Rectal smooth muscle tissue (tissue), 1 donor: ENCODE data around the gene SYT5.
A peak's percentile ranks its signal among the peaks of the same experiment; 100 is the strongest.
"Not testable (repeated sequence)": the region's sequence is repeated elsewhere in the genome, so short reads cannot be mapped to it uniquely, and the experiment has no call there.

Source experiments
- H3K27ac ChIP-seq: one replicate; pipeline ENCODE4 v1.7.0; 2013; ENCODE audit warnings: low read depth, low read length, inconsistent platforms
- H3K27me3 ChIP-seq: one replicate; pipeline ENCODE4 v1.7.0; 2013; ENCODE audit warnings: low read length; ENCODE audit not compliant: control insufficient read depth, insufficient read depth
- H3K36me3 ChIP-seq: one replicate; pipeline ENCODE4 v1.7.0; 2013; ENCODE audit warnings: low read length; ENCODE audit not compliant: control insufficient read depth, insufficient read depth
- H3K4me1 ChIP-seq: one replicate; pipeline ENCODE4 v1.7.0; 2013; ENCODE audit warnings: low read length; ENCODE audit not compliant: control insufficient read depth, insufficient read depth
- H3K4me3 ChIP-seq: one replicate; pipeline ENCODE4 v1.7.0; 2013; ENCODE audit warnings: low read length
- H3K9ac ChIP-seq: one replicate; pipeline ENCODE4 v1.7.0; 2013; ENCODE audit warnings: low read length

The SYT5 gene

DNA sequence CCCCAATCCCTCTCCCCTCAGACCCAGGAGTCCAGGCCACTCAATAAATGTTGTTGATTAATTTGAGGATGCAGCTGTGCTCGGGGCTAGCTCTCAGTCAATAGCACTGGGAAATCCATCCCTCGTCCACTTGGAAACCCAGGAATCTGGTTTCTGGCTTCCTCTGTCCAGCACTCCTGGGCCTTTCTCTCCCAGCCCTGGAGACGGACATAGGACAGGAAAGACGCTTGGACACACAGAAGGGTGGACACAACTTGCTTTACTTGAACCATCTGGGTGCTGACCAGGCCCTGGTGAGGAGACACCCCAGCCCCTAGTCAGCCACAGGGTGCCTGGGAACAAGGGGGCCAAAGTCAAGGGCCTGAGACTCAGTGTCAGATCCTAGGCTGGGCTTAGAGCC is 21.7 kb downstream of the SYT5 start:
- Histone ChIP-seq H3K4me3 (no peak overlapping the region), H3K27ac (no peak overlapping the region), H3K9ac (no peak overlapping the region), H3K27me3 (peaks cover 16% of the 10 kb centered on the region), H3K4me1 (no peaks in the 10 kb centered on the region), H3K36me3 (no peaks in the 10 kb centered on the region)

DNA sequence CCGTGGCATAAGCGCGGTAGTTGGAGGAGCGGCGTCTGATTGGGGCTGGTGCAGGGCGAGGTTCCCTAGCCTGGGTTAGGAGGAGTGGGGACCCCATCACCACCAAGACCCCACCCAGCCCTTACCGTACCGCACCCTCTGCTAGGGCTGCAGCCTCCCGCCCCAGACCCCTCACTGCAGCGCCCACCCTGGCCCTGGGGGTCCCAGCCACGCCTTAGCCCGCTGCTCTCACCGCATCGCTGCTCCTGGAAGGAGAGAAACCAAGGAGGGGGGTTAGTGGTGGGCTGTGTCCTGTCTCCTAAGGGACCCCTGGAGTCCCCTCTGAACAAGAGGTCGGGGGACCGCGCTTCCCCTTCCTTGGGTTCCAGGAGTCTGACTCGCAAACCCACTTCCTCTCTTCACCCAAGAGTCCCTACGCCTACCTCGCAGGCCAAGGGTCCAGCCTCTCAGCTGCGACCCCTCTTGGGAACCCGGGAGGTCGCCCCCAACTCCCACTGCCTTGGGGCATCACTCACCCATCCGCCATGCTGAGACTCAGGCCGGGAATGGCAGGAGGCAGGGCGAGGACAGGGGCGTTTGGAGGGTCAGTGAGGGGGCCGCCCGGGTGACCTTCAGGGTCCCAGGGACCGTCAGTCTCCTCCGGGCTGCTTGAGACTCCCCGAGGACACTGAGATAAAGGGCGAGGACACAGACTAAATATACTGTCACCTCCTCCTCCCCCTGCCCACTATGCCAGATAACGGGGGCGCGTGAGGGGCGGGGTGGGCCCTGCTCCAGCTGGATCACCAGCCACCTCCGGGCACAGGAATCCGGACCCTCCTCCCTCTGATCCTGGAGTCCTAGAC is 22.8 kb downstream of the SYT5 start, which contains the start of gene TNNI3:
TSS of gene TNNI3 (minus strand) at position 669 of the 845 bp plus-strand sequence. CDS start at position 526, 143 bp downstream.
- no peaks in the 10 kb centered on the region for H3K36me3 ChIP-seq
- H3K4me3 ChIP-seq: no peak within 1 kb of the TSS
- H3K9ac ChIP-seq: no peak within 1 kb of the TSS
- peaks cover 16% of the 10 kb centered on the region for H3K27me3 ChIP-seq
- no peak within 1 kb of the TSS for H3K27ac ChIP-seq
- H3K4me1 ChIP-seq: no peaks in the 10 kb centered on the region

DNA sequence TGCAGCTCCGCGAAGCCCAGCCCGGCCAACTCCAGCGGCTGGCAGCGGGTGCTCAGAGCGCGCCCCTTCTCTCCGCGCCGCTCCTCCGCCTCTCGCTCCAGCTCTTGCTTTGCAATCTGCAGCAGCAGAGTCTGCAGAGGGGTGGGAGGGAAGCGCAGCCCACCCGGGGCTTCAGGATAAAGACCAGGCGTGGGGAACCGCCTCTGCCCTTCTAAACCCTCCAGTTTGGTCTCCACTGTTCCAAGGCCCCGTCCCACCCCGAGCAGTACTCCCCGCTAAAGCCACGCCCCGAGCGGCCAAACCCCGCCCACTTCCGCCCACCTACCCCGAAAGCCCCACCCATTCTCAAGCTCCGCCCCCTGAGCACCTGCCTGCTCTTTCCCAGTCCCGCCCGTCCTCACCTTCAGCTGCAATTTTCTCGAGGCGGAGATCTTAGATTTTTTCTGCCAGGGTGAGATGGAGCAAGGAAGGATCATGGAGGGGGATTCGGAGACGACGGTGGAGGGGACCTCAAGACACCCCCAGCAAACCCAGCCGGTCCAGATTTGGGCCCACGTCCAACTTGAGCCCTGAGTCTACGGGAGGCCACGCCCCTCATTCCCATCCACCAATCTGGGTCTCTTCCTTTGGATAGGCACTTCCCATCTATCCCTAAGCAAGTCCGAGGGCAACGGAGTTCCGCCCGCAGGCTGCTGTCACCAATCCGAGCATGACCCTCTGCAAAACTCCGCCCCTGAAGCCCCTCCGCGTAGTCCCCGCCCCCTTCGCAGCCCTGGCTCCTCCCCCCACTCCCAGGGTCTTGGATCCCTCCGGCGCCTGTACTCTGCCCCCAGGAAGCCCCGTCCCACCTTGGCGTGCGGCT is 23.7 kb downstream of the SYT5 start:
- no peaks in the 10 kb centered on the region for H3K4me1 ChIP-seq
- peak overlapping the region; percentile 41 for H3K4me3 ChIP-seq
- no peak overlapping the region for H3K9ac ChIP-seq

GRCh38 chr19:55155784-55156183 is 24.3 kb downstream of the SYT5 start:
- peak overlapping the region; percentile 41 for H3K4me3 ChIP-seq
- peaks cover 11% of the 10 kb centered on the region for H3K27me3 ChIP-seq
- not testable (repeated sequence) for H3K4me1 ChIP-seq, H3K9ac ChIP-seq, H3K27ac ChIP-seq, H3K36me3 ChIP-seq

More for the DNA sequence above, 23.7 kb downstream of the SYT5 start:
- no peaks in the 10 kb centered on the region for H3K36me3 ChIP-seq
- H3K27me3 ChIP-seq: peaks cover 11% of the 10 kb centered on the region
- no peak overlapping the region for H3K27ac ChIP-seq

DNA sequence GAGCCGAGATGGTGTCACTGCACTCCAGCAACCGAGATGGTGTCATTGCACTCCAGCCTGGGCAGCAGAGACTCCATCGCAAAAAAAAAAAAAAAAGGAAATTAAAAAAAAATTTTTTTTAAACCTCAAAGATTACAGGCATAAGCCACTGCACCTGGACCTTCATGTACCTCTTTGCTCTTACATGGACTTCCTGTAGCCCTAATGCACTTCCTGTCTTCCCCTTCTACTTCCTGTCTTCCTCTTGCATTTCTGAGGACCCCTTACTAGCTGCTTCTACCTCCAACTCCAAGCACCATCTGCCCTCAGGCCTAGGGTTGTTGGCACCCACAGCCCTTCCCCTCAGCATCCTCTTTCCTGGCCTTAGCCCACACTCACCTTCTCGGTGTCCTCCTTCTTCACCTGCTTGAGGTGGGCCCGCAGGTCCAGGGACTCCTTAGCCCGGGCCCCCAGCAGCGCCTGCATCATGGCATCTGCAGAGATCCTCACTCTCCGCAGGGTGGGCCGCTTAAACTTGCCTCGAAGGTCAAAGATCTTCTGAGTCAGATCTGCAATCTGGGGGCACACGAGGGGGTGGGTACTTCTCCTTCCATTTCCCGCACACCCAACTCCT is 26.3 kb downstream of the SYT5 start:
- Histone ChIP-seq H3K27me3 (peaks cover 11% of the 10 kb centered on the region), H3K4me3 (no peak overlapping the region), H3K36me3 (no peaks in the 10 kb centered on the region), H3K4me1 (no peaks in the 10 kb centered on the region), H3K27ac (no peak overlapping the region), H3K9ac (no peak overlapping the region)

DNA sequence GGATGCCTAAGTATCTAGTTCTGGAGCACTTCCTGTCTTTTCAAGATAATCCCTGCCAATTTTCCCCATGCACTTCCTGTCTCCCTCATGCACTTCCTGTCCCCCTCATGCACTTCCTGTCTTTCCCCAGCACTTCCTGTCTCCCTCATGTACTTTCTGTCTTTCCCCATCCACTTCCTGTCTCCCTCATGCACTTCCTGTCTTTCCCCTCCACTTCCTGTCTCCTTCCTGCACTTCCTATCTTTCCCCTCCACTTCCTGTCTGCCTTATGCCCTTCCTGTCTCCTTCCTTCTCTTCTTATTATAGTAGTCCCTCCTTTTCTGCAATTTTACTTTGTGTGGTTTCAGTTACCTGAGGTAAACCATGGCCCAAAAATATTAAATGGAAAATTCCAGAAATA is 28.1 kb downstream of the SYT5 start:
- Histone ChIP-seq H3K27me3 (peaks cover 16% of the 10 kb centered on the region), H3K4me3 (no peak overlapping the region), H3K9ac (no peak overlapping the region), H3K36me3 (no peaks in the 10 kb centered on the region), H3K27ac (no peak overlapping the region), H3K4me1 (no peaks in the 10 kb centered on the region)

GRCh38 chr19:55149078-55150003 is 30.7 kb downstream of the SYT5 start, which contains the start of gene TNNT1:
Gene TNNT1 (minus strand): TSS chr19:55149206. CDS start chr19:55147157, 2,049 bp downstream.
- Histone ChIP-seq H3K4me1 (no peaks in the 10 kb centered on the region), H3K27me3 (peaks cover 24% of the 10 kb centered on the region), H3K4me3 (no peak within 1 kb of the TSS), H3K9ac (no peak within 1 kb of the TSS), H3K36me3 (no peaks in the 10 kb centered on the region), H3K27ac (no peak within 1 kb of the TSS)

DNA sequence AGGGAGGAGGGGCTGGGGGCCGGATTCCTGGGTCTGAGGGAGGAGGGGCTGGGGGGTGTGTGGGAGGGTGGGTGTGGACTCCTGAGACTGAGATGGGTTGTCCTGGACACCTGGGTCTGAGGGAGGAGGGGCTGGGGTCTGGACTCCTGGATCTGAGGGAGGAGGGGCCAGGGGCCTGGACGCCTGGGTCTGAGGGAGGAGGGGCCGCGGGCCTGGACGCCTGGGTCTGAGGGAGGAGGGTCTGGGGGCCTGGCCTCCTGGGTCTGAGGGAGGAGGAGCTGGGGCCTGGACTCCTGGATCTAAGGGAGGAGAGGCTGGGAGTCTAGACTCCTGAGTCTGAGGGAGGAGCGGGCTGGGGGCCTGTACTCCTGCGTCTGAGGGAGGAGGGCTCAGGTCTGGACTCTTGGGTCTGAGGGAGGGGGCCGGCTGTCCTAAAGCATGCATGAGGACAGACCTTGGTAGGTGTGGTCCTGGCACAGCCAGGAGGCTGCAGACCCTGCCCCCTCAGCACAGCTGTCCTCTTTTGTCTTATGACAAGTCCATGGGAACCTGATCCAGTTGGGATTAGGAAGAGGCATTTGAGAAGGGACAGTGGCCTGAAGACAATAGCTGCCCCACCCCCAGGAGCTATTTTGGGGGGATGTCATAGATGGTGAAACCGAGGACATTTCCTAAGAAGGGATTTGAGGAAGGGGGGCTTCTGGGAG is 32.4 kb downstream of the SYT5 start:
- Histone ChIP-seq H3K27ac (no peak overlapping the region), H3K4me3 (no peak overlapping the region), H3K27me3 (peaks cover 30% of the 10 kb centered on the region)

DNA sequence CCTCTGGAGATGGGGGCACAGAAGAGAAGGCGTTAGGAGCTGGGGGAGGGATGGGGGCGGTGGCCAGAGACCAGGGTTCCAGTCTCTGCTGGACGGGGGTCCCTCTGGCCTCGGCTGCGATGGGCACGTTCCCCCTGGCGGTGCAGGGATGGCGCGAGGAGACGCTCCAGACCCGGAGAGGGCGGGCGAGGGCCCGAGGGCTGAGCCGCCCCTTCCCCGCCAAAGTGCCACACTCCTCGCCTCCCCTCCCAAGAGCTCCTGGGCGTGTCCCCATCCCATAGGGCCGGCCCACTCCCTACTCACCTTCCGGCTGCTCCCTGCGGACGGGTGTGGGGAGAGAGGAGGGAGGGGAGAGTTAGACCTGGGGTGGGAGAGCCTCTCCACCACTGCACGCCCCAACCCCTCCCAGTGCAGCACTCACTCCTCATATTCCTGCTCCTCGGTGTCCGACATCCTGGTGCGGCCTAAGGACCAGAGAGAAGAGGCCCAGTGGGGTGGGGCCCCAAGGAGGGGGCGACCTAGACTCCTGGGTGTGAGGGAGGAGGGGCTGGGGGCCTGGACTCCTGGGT is 33.3 kb downstream of the SYT5 start:
- no peak overlapping the region for H3K27ac ChIP-seq
- H3K27me3 ChIP-seq: peaks cover 32% of the 10 kb centered on the region
- H3K36me3 ChIP-seq: no peaks in the 10 kb centered on the region
- H3K4me3 ChIP-seq: no peak overlapping the region
- no peaks in the 10 kb centered on the region for H3K4me1 ChIP-seq
- no peak overlapping the region for H3K9ac ChIP-seq

More for the DNA sequence above, 32.4 kb downstream of the SYT5 start:
- Histone ChIP-seq H3K36me3 (no peaks in the 10 kb centered on the region), H3K4me1 (no peaks in the 10 kb centered on the region), H3K9ac (no peak overlapping the region)

GRCh38 chr19:55146078-55146704 is 33.9 kb downstream of the SYT5 start:
- Histone ChIP-seq H3K36me3 (no peaks in the 10 kb centered on the region), H3K27ac (no peak overlapping the region), H3K9ac (no peak overlapping the region), H3K4me3 (no peak overlapping the region), H3K4me1 (no peaks in the 10 kb centered on the region), H3K27me3 (peaks cover 35% of the 10 kb centered on the region)
